Activated CD8-positive, alpha-beta memory T cell treated with anti-CD3 and anti-CD28 coated beads, Interleukin-2, amount 50 U/mL, for 1 hour (primary cell): ENCODE data around the gene RNMT.
"Not testable (repeated sequence)": the region's sequence is repeated elsewhere in the genome, so short reads cannot be mapped to it uniquely, and the experiment has no call there.

ENCODE experiments used
- DNase-seq: peaks from one replicate; pipeline ENCODE4 v3.0.0-alpha.2; 2020; ENCODE audit errors: extremely low read depth

RNMT gene

DNA sequence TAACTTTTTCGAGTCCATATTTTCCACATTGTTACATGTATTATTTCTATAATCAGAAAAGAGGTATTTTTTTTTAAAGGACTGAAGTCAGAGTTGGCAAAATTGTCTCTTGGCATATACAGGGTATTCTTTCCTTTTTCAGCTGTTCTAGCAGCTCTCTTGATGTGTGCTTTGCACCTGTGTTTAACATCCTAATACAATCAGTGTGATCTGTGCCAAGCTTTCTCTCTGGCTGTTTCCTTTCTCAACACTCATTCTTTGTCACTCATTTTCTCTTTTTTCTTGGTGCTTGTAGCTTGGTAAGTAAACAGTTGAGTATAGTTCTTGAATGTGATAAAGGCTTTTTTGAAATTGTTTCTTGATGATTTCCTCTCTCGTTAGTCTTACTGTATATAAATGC lies 9.2 kb downstream of the RNMT start:
- no peak for DNase-seq

DNA sequence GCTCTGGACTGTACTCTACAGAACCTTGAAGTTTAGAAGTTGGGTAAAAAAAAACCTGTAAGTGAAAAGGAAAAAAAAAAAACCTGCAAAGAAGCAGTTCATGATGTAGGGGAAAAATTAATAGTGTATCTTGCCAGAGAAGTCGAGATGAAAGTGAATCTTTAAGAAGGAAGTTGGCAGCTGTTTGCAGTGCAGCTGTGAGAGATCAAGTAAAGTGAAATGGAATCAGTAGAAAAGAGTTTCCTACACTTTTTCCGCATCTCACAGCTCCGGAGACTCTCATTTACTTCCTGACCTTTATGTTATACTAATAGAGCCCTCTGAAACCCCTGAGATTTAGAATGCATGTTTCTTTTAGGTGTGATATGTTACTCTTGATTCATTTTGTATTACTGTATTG lies 19.2 kb downstream of the RNMT start:
- no peak for DNase-seq

- DNase-seq: no peak
These were observed 20.2 kb downstream of the RNMT start for GRCh38 chr18:13746633-13747032.

- DNase-seq: not testable (repeated sequence)
These were observed 25.1 kb downstream of the RNMT start for GRCh38 chr18:13751599-13751998.

DNA sequence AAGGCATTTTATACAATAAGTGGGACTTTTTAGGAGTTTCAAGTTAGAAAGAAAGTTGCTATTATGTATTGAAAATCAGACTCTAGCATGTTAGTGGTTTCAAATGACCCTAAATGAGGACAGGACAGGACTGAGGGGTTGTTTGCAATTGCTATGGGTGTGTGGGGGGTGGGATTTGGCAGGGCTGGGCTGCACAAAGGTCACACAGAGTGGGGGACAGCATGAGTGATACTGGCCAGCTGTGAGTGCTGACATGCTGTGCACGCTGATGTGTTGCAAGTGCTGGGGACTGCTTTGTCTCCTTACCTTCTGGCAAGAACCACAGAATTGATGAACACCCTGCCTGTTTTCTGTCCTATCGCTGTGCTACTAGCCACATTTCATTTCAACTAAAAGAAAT lies 29.8 kb downstream of the RNMT start:
- no peak for DNase-seq

DNA sequence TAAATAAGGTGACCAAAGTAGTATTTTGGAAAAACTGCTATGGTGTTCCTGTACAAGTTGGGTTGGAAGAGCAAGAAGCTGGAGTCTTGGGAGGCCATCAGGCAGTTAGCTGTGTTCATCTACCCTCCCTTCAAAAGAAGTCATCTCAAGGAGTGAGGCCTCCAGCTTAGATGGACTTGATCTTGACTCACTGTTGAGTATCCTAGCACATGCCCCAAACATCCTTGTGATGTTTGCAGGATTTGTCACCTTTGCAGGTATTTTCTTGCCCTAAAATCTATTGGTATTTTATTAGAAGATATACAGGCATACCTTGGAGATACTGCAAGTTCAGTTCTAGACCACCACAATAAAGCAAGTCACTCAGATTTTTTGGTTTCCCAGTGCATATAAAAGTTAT lies 30.2 kb downstream of the RNMT start:
- no peak for DNase-seq

DNA sequence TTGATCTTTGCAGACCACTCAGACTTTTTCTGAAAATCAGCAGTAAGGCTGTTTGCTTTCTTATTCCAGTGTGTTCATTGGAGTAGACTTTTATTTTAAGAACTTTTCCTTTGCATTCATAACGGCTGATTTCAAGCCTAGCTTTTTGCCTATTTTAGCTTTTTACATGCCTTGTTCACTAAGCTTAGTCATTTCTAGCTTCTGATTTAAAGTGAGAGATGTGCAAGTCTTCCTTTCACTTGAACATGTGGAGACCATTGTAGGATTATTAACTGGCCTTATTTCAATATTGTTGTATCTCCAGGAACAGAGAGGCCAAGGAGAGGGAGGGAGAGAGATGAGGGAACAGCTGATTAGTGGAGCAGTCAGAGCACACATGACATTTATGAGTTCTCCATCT lies 32.1 kb downstream of the RNMT start:
- DNase-seq: no peak

DNA sequence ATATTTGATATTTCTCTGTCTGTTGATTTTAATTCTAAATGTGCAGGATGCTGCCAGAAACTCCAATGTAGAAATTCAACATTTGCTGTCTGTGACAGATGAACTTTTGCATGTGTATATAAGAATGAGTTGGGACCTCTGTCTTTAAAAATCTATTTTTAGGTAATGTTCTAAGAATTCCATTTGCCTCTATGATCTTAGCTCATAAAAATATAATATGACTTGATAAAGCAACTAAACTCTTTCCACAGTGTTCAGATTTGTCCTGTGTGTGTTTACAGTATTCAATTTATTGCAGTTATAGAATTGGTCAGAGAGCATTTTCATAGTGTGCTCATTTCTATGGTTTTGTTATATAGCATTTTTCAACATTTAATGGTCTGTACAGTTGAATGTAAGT lies 33.6 kb downstream of the RNMT start:
- no peak for DNase-seq

DNA sequence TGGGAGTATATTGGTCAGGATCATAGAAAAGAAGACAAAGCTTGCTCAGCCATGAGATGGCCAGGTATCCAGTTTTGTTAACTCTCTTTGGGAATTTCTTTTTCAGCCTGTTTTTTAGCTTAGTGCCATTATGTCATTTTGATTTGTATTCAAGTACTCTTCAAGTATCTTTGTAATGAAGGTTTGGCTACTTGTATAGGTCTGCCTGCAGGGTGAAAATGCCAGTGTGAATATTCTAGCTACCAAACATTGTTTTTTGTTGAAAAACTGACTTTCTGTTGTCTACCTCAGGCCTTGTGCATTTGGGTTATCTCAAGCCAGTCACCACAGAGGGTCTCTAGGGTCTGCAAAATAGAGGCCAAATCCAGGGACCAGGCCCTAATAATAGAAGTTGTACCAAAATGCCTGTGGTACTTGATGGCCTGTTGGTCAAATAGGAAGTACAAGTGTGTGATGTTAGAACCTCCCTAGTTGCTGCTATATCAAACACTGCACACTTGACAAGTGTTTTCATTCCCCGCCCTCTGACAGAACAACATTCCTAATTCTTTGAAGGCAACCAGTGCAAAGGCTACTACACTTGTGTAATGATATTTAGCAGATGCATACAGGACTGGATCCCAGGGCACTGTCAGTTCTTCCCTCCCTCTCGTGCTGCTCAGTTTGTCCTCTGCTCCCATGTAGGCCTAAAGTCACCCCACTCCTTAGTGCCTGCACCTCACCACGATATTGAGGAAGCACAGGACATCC lies 36.4 kb downstream of the RNMT start:
- DNase-seq: no peak

DNA sequence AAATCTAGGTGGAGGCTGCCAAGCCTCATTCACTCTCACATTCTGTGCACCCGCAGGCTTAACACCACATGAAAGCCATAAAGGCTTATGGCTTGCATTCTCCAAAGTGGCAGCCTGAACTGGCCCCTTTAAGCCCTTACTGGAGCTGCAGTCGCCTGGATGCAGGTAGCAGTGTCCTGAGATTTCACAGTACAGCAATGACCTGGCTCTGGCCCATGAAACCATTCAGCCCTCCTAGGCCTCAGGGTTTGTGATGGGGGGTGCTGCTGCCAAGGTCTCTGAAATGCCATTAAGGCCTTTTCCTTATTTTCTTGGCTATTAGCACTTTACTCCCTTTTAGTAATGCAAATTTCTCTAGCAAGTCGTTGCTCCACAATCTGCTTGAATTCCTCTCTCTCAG lies 48.6 kb downstream of the RNMT start:
- no peak for DNase-seq

DNA sequence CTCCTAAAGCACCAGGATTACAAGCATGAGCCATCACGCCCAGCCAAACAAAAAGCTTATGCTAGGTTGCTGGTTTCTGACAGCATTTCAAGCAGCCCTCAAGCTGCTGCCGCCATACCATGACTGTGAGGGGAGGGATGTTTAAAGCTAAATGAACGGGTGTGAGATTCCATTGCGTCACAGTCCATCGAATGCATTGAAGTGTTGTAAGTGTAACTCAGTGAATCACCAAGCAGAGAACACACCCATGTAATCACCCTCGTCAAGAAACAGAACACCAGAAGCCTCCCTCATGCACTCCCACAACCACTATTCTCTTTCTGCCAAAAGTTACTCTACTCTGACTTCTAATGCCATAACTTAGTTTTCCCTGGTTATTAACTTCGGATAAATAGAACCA lies 64.7 kb downstream of the RNMT start:
- no peak for DNase-seq

GRCh38 chr18:13793819-13794218 lies 67.3 kb downstream of the RNMT start:
- DNase-seq: no peak

GRCh38 chr18:13796515-13796914 lies 70.0 kb downstream of the RNMT start:
- DNase-seq: no peak

GRCh38 chr18:13797157-13797611 lies 70.7 kb downstream of the RNMT start:
- DNase-seq: no peak

DNA sequence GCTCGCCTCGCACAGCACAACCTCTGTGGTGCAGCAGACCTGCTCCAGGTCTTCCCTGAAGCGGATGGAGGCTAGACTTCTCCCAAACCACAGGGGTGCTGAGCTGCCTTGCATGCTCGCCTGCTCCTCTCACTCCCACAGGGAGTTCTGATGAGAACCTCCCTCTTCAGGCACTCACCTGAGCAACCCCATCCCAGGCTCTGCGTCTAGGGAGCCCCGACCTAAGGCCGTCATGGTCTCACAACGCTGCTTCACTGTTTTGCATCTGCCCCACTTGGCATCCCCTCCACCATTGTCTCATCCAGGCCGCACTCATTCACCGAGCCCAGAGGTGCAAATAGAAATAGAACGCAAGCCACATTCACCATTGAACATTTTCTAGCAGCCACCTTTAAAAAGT lies 72.9 kb downstream of the RNMT start:
- no peak for DNase-seq

DNA sequence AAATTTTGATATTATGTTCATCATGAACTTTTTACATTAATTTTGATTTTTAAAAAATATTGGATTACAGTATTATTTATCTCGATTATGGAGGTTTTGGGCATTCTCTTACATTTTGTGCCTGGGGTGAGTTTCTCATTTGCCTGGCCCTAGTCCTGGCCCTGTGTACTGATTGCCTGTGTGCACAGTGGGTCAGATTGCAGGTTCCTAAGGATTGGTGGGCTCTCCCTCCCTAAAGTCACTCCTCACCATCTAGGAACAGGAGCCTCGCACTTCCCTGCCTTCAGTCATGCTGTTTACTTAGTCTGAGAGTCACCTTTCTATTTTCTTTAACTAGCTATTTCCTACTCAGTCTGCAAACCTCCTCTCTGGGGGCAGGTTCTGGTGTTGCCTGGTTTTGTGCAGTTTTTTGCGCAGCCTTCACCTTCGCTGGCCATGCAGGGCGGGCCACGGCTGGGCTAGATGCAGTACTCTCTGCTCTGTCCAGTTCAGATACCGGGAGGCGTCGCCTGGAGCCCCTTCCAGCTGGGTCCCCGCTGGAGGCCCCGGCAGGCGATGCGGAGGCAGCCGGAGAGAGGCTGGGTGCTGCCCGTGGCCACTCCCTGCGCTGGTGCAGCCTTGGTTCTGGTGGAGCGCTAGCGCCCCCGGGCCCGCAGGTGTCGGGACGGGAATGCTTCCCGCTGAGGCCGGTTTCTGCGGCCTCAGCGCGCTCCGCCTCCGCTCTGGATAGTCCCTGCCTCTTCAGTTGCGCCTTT lies 74.2 kb downstream of the RNMT start:
- no peak for DNase-seq

- no peak for DNase-seq
These were observed 74.8 kb downstream of the RNMT start for GRCh38 chr18:13801260-13801601.

GRCh38 chr18:13804305-13804704 lies 77.8 kb downstream of the RNMT start:
- DNase-seq: no peak

DNA sequence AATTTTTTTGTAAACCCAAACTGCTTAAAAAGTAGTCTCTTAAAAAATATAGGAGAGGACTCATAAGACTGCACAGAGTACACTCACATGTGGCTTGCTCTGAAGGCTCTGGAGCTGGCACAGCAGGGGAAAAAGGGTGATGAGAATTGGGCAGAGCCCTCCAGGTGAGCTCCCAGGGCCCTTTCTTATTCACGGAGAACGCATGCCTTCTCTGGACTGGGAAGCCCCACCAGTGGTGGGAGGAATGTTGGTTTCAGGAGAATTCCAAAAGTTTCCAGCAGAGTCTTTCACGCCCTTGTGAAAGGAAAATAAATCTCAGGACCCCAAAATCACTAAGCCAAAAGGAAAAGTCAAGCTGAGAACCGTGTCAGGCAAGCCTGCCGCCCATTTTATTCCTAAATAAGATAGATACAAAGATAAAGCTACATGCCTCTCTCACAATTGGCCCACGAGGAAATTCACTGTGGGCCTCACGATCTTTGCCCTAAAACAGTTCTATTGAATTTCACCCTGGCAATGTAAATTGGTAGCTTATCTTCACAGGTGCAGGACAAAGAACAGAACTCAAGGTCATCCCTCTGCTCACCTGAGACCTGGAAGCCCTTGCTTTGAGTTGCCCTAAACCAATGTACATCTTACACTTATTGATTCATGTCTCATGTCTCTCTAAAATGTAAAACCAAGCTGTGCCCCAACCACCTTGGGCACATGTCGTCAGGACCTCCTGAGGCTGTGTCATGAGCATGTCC lies 82.0 kb downstream of the RNMT start:
- DNase-seq: no peak

- DNase-seq: no peak
These were observed 82.6 kb downstream of the RNMT start for GRCh38 chr18:13809043-13809430.

- DNase-seq: no peak
These were observed 83.2 kb downstream of the RNMT start for GRCh38 chr18:13809531-13810255.

- DNase-seq: no peak
These were observed 84.5 kb downstream of the RNMT start for GRCh38 chr18:13810950-13811485.
